Natural killer cell treated with Interleukin-12 subunit alpha and Interleukin-12 subunit beta and Interleukin-15 and Interleukin-18, amount 100 ng/mL, for 72 hours (primary cell): ENCODE measurements around the gene GTF3C2. TPM values are rescaled to one million over a fixed set of nuclear protein-coding genes. Genes with fewer than 3 reads are reported as not detected.

ENCODE experiments used
- ATAC-seq, 2 donors: fragments of 150-1000 bp; cut with Tn5 transposase in 1 of 2; sonication (Bioruptor Pico), chemical (Tn5 transposase) in 1 of 2; 2 replicates each; pipeline ENCODE4 v1.10.0; 2021
- DNase-seq: peaks from one replicate; pipeline ENCODE4 v3.0.0; 2022; ENCODE audit warnings: low spot score
- H3K27ac Mint-ChIP-seq, 2 donors: 1 replicate in 1 of 2; 2 replicates in 1 of 2; pipeline ENCODE4 v1.8.0; 2022; ENCODE audit warnings: mixed read lengths in 2 of 2, mild to moderate bottlenecking in 1 of 2, moderate library complexity in 1 of 2
- H3K27me3 Mint-ChIP-seq, 2 donors: 1 replicate in 1 of 2; 2 replicates in 1 of 2; pipeline ENCODE4 v1.8.0; 2022; ENCODE audit warnings: mixed read lengths in 2 of 2
- H3K36me3 Mint-ChIP-seq: one replicate; pipeline ENCODE4 v1.8.0; 2022; ENCODE audit warnings: mixed read lengths
- H3K4me1 Mint-ChIP-seq, 2 donors: 1 replicate in 1 of 2; 2 replicates in 1 of 2; pipeline ENCODE4 v1.8.0; 2022; ENCODE audit warnings: low read depth in 2 of 2, mixed read lengths in 2 of 2, mild to moderate bottlenecking in 1 of 2
- H3K4me3 Mint-ChIP-seq: one replicate; pipeline ENCODE4 v1.8.0; 2022; ENCODE audit warnings: mixed read lengths
- H3K9me3 Mint-ChIP-seq: 2 replicates; pipeline ENCODE4 v1.8.0; 2022; ENCODE audit warnings: mixed read lengths
- total RNA-seq, 2 donors: library from RNA; stranded (reverse); gene quantifications; one replicate each; pipeline ENCODE4 v1.2.3, GENCODE V29; 2022

Gene GTF3C2
- 100 to 1,000 TPM in 1 of 2 donors, 10 to 100 TPM in 1; 85.4 to 107 TPM for total RNA-seq

GRCh38 chr2:27356382-27357181 is at the start of gene GTF3C2:
TSS of gene GTF3C2 (minus strand) at chr2:27356764. CDS start at chr2:27343554, 13,210 bp downstream.
- ATAC-seq (peak; percentile 90 to 92), DNase-seq (peak; percentile 94)
- Mint-ChIP-seq H3K9me3 (no peaks in the 10 kb centered on the region), H3K4me3 (peak within 1 kb of the TSS; percentile 100), H3K27ac (peak within 1 kb of the TSS; percentile 94 to 100), H3K27me3 (no peaks in the 10 kb centered on the region), H3K36me3 (peaks cover 4% of the 10 kb centered on the region), H3K4me1 (peaks cover 28 to 44% of the 10 kb centered on the region in 2 donors)

- Mint-ChIP-seq H3K4me3 (no peak overlapping the region), H3K4me1 (peaks cover 22 to 24% of the 10 kb centered on the region in 2 donors), H3K27ac (peak overlapping the region in 1 of 2 donors; percentile 81), H3K9me3 (no peaks in the 10 kb centered on the region), H3K36me3 (no peaks in the 10 kb centered on the region), H3K27me3 (no peaks in the 10 kb centered on the region)
- no peak for ATAC-seq
- DNase-seq, result no peak
These were observed 44.0 kb upstream of the GTF3C2 start for GRCh38 chr2:27400348-27401135.

- Mint-ChIP-seq H3K27me3 (no peaks in the 10 kb centered on the region), H3K4me1 (peaks cover 22 to 24% of the 10 kb centered on the region in 2 donors), H3K36me3 (no peaks in the 10 kb centered on the region), H3K4me3 (no peak overlapping the region), H3K27ac (no peak overlapping the region), H3K9me3 (no peaks in the 10 kb centered on the region)
- ATAC-seq (no peak), DNase-seq (no peak)
These were observed 42.4 kb upstream of the GTF3C2 start for GRCh38 chr2:27398962-27399361.

- no peaks in the 10 kb centered on the region for H3K9me3 Mint-ChIP-seq
- peak overlapping the region; percentile 34 to 42 for H3K27ac Mint-ChIP-seq
- H3K4me3 Mint-ChIP-seq, result no peak overlapping the region
- DNase-seq (no peak), ATAC-seq (no peak)
- peaks cover 28 to 35% of the 10 kb centered on the region in 2 donors for H3K4me1 Mint-ChIP-seq
- peaks cover 6% of the 10 kb centered on the region for H3K36me3 Mint-ChIP-seq
- H3K27me3 Mint-ChIP-seq, result no peaks in the 10 kb centered on the region
These were observed 36.7 kb upstream of the GTF3C2 start for GRCh38 chr2:27393225-27393624.

GRCh38 chr2:27390822-27391679 is 34.5 kb upstream of the GTF3C2 start:
- Mint-ChIP-seq H3K36me3 (peaks cover 11% of the 10 kb centered on the region), H3K27me3 (no peaks in the 10 kb centered on the region), H3K4me1 (peaks cover 29 to 30% of the 10 kb centered on the region in 2 donors), H3K4me3 (peak overlapping the region; percentile 69), H3K9me3 (no peaks in the 10 kb centered on the region), H3K27ac (peak overlapping the region; percentile 80 to 94)
- no peak for DNase-seq
- peak in 1 of 2 donors; percentile 80 for ATAC-seq

GRCh38 chr2:27381577-27382181 is 25.1 kb upstream of the GTF3C2 start:
- Mint-ChIP-seq H3K4me1 (peaks cover 20 to 37% of the 10 kb centered on the region in 2 donors), H3K4me3 (peak overlapping the region; percentile 87), H3K27ac (peak overlapping the region; percentile 93 to 95), H3K27me3 (no peaks in the 10 kb centered on the region), H3K9me3 (no peaks in the 10 kb centered on the region), H3K36me3 (peaks cover 30% of the 10 kb centered on the region)
- DNase-seq (no peak), ATAC-seq (no peak)

- peak; percentile 95 for DNase-seq
- H3K27me3 Mint-ChIP-seq, result no peaks in the 10 kb centered on the region
- peak within 1 kb of the TSS; percentile 87 for H3K4me3 Mint-ChIP-seq
- H3K9me3 Mint-ChIP-seq, result no peaks in the 10 kb centered on the region
- H3K4me1 Mint-ChIP-seq, result peaks cover 20 to 38% of the 10 kb centered on the region in 2 donors
- peaks cover 30% of the 10 kb centered on the region for H3K36me3 Mint-ChIP-seq
- peak within 1 kb of the TSS; percentile 93 to 95 for H3K27ac Mint-ChIP-seq
- peak; percentile 94 to 96 for ATAC-seq
These were observed 24.3 kb upstream of the GTF3C2 start, which contains the start of gene ZNF513 for GRCh38 chr2:27380626-27381545. TSS of gene ZNF513 (minus strand) at chr2:27380734. CDS start at chr2:27380526, 208 bp downstream.

- no peaks in the 10 kb centered on the region for H3K9me3 Mint-ChIP-seq
- H3K36me3 Mint-ChIP-seq, result peaks cover 21% of the 10 kb centered on the region
- H3K4me3 Mint-ChIP-seq, result peak overlapping the region; percentile 87
- H3K4me1 Mint-ChIP-seq, result peaks cover 20 to 35% of the 10 kb centered on the region in 2 donors
- H3K27me3 Mint-ChIP-seq, result no peaks in the 10 kb centered on the region
- DNase-seq (peak; percentile 86), ATAC-seq (peak; percentile 74 to 85)
- peak overlapping the region; percentile 93 to 95 for H3K27ac Mint-ChIP-seq
These were observed 23.5 kb upstream of the GTF3C2 start for GRCh38 chr2:27379836-27380625.

- Mint-ChIP-seq H3K4me3 (peak overlapping the region; percentile 87), H3K27me3 (no peaks in the 10 kb centered on the region), H3K9me3 (no peaks in the 10 kb centered on the region), H3K4me1 (peaks cover 20 to 35% of the 10 kb centered on the region in 2 donors), H3K36me3 (peaks cover 17% of the 10 kb centered on the region), H3K27ac (peak overlapping the region; percentile 93 to 95)
- ATAC-seq (no peak), DNase-seq (no peak)
These were observed 22.8 kb upstream of the GTF3C2 start for GRCh38 chr2:27379383-27379835.

GRCh38 chr2:27378809-27379290 is 22.3 kb upstream of the GTF3C2 start:
- H3K4me3 Mint-ChIP-seq, result peak overlapping the region; percentile 87
- peak overlapping the region; percentile 93 to 95 for H3K27ac Mint-ChIP-seq
- H3K4me1 Mint-ChIP-seq, result peaks cover 20 to 33% of the 10 kb centered on the region in 2 donors
- no peak for ATAC-seq
- H3K27me3 Mint-ChIP-seq, result no peaks in the 10 kb centered on the region
- DNase-seq, result no peak
- peaks cover 11% of the 10 kb centered on the region for H3K36me3 Mint-ChIP-seq
- no peaks in the 10 kb centered on the region for H3K9me3 Mint-ChIP-seq

GRCh38 chr2:27378096-27378808 is 21.7 kb upstream of the GTF3C2 start:
- Mint-ChIP-seq H3K4me3 (no peak overlapping the region), H3K27me3 (no peaks in the 10 kb centered on the region), H3K27ac (peak overlapping the region in 1 of 2 donors; percentile 37), H3K9me3 (no peaks in the 10 kb centered on the region), H3K4me1 (peaks cover 20 to 35% of the 10 kb centered on the region in 2 donors), H3K36me3 (peaks cover 5% of the 10 kb centered on the region)
- ATAC-seq (no peak), DNase-seq (no peak)
